K562 (cell line): ENCODE measurements around the gene IMPACT. TPM values are rescaled to one million over a fixed set of nuclear protein-coding genes. Genes with fewer than 3 reads are reported as not detected.

ENCODE experiments used
- ATAC-seq: fragments of 200-7000 bp; cut with Tn5 transposase; 3 replicates; pipeline ENCODE4 v1.9.1; 2020; ENCODE audit warnings: moderate library complexity
- BruUV-seq: library from RNA; stranded (reverse); fragments of 400-500 nt; replicated peaks from 2 replicates; lab custom pipeline; 2021; lab: Mats Ljungman, UMichigan
- CTCF ChIA-PET: fragments of 300-600 bp; formaldehyde crosslinking; extraction: SDS; loops from one replicate; lab custom pipeline; 2021; ENCODE audit warnings: low intra/inter-chr PET ratio; lab: Yijun Ruan, JAX
- POLR2A ChIA-PET: fragments of 300-600, 350-650 bp; sonication (Branson Sonifier 250); formaldehyde crosslinking; extraction: SDS; loops from one replicate; lab custom pipeline; 2021; ENCODE audit warnings: antibody characterized with exemption, inconsistent platforms; lab: Yijun Ruan, JAX
- DNase-seq, 4 experiments: peaks; one replicate each; pipeline versions ENCODE4 v3.0.0 to v3.0.0-alpha.2; 2011 to 2018; ENCODE audit warnings: low spot score in 3 of 4, mixed read lengths in 3 of 4; ENCODE audit errors: extremely low read depth in 1 of 4
- FAIRE-seq: peaks from 2 replicates; lab custom pipeline; 2011; peaks lifted over from hg19 to GRCh38; lab: Jason Lieb, UNC
- H2AFZ ChIP-seq: 2 replicates; pipeline ENCODE4 v1.6.0; 2011; ENCODE audit warnings: low read depth, low read length, control low read depth, inconsistent platforms
- H3K27ac ChIP-seq: fragments of 200-600 bp; 3 replicates; pipeline ENCODE4 v1.8.0; 2011; ENCODE audit warnings: low read depth, mild to moderate bottlenecking, control low read depth, inconsistent platforms, low read length, moderate library complexity, mixed read lengths; ENCODE audit errors: extremely low read depth
- H3K27me3 ChIP-seq, 2 experiments: fragments of 300-600 bp in 1 of 2; 2 replicates in 1 of 2; 3 replicates in 1 of 2; pipeline versions ENCODE4 v1.6.0 to v1.8.0; 2011; ENCODE audit warnings: inconsistent platforms in 2 of 2, low read length in 2 of 2, mild to moderate bottlenecking in 1 of 2, mixed read lengths in 1 of 2, moderate library complexity in 1 of 2; ENCODE audit not compliant: control insufficient read depth in 2 of 2, insufficient read depth in 2 of 2
- H3K36me3 ChIP-seq: fragments of 300-600 bp; 3 replicates; pipeline ENCODE4 v1.8.0; 2011; ENCODE audit warnings: mild to moderate bottlenecking, low read length, inconsistent platforms; ENCODE audit not compliant: control insufficient read depth, insufficient read depth
- H3K4me1 ChIP-seq, 2 experiments: fragments of 200-600 bp in 1 of 2; replicated peaks in 1 of 2; 2 replicates in 1 of 2; 3 replicates in 1 of 2; pipeline versions ENCODE4 v1.5.1 to v1.8.0; 2011; ENCODE audit warnings: inconsistent platforms in 2 of 2, low read length in 2 of 2, mild to moderate bottlenecking in 1 of 2, mixed read lengths in 1 of 2, moderate library complexity in 1 of 2; ENCODE audit not compliant: control insufficient read depth in 2 of 2, insufficient read depth in 2 of 2
- H3K4me2 ChIP-seq: 2 replicates; pipeline ENCODE4 v1.6.1; 2011; ENCODE audit warnings: low read length, control low read depth, inconsistent platforms, mixed read lengths; ENCODE audit not compliant: insufficient read depth
- H3K4me3 ChIP-seq: fragments of 200-600 bp; sonication (generic), shearing (Covaris generic); 2 replicates; pipeline ENCODE4 v1.5.1; 2016; ENCODE audit warnings: control low read depth, inconsistent platforms
- H3K79me2 ChIP-seq: fragments of 200-600 bp; 3 replicates; pipeline ENCODE4 v1.8.0; 2011; ENCODE audit warnings: low read length, inconsistent platforms; ENCODE audit not compliant: control insufficient read depth, insufficient read depth
- H3K9ac ChIP-seq, 2 experiments: 2 replicates each; pipeline versions ENCODE4 v1.6.0 to v1.6.1; 2011; ENCODE audit warnings: low read depth in 2 of 2, low read length in 2 of 2, control low read depth in 1 of 2, inconsistent platforms in 1 of 2, mild to moderate bottlenecking in 1 of 2, mixed read lengths in 1 of 2; ENCODE audit not compliant: insufficient read depth in 1 of 2
- H3K9me1 ChIP-seq: one replicate; pipeline ENCODE4 v1.6.0; 2011; ENCODE audit warnings: inconsistent platforms, mild to moderate bottlenecking, low read length, moderate library complexity; ENCODE audit not compliant: control insufficient read depth, insufficient read depth
- H3K9me3 ChIP-seq: replicated peaks from 2 replicates; pipeline ENCODE4 v1.5.1; 2011; ENCODE audit warnings: low read depth, low read length, inconsistent platforms; ENCODE audit not compliant: control insufficient read depth, insufficient read depth
- H4K20me1 ChIP-seq: replicated peaks from 2 replicates; pipeline ENCODE4 v1.6.1; 2011; ENCODE audit warnings: low read length, inconsistent platforms, mixed read lengths; ENCODE audit not compliant: control insufficient read depth, insufficient read depth
- ATF1 ChIP-seq, 2 experiments: fragments of 450-650 bp in 1 of 2; IDR thresholded peaks; 2 replicates each; pipeline ENCODE4 v1.6.1; 2016; ENCODE audit warnings: missing compliant biosample characterization in 1 of 2, missing genetic modification characterization in 1 of 2
- ILK ChIP-seq: fragments of 450-650 bp; IDR thresholded peaks from 2 replicates; pipeline ENCODE4 v1.6.1; 2016; ENCODE audit warnings: missing genetic modification characterization, low read depth, mild to moderate bottlenecking, missing compliant biosample characterization, moderate library complexity, borderline replicate concordance
- NFIC ChIP-seq: fragments of 450-650 bp; IDR thresholded peaks from 2 replicates; pipeline ENCODE4 v1.6.1; 2017; ENCODE audit warnings: mild to moderate bottlenecking, inconsistent platforms
- NR4A1 ChIP-seq, 2 experiments: fragments of 250-450 bp in 1 of 2; fragments of 450-650 bp in 1 of 2; sonication (Bioruptor Pico) in 1 of 2; IDR thresholded peaks; 2 replicates each; pipeline versions ENCODE4 v1.4.0 to v1.6.1; 2016 to 2020; ENCODE audit warnings: mild to moderate bottlenecking in 2 of 2, missing compliant biosample characterization in 1 of 2, missing genetic modification characterization in 1 of 2, moderate library complexity in 1 of 2
- PCBP2 ChIP-seq: fragments of 200-400 bp; formaldehyde crosslinking; IDR thresholded peaks from 2 replicates; pipeline ENCODE4 v1.6.1; 2018; ENCODE audit warnings: low read length, low read depth, mild to moderate bottlenecking, moderate library complexity; ENCODE audit not compliant: poor library complexity, severe bottlenecking
- TGIF2 ChIP-seq: sonication (generic); formaldehyde crosslinking; IDR thresholded peaks from 2 replicates; pipeline ENCODE4 v1.8.1; 2022; ENCODE audit warnings: mild to moderate bottlenecking, missing genetic modification reagents, moderate library complexity
- ZKSCAN8 ChIP-seq: fragments of 200-800 bp; sonication (Bioruptor generic); IDR thresholded peaks from 2 replicates; pipeline ENCODE4 v1.6.1; 2016; ENCODE audit warnings: missing genetic modification characterization, missing compliant biosample characterization
- WGBS: fragments of 100-300 bp; shearing (Covaris generic); methylation state at CpG from one replicate; pipeline ENCODE4 v1.1.6; 2016; ENCODE audit warnings: low coverage, mixed read lengths; ENCODE audit not compliant: insufficient coverage; ENCODE audit errors: missing lambda C conversion rate; 5-methylcytosine and 5-hydroxymethylcytosine counted together
- in situ Hi-C: fragments of 300-500 bp; cut with MboI; formaldehyde crosslinking; loops from 4 replicates; pipeline ENCODE4 v1.15.0; 2018; ENCODE audit warnings: inconsistent platforms, mixed read lengths
- intact Hi-C: fragments of 100-400 bp; cut with micrococcal nuclease; formaldehyde crosslinking; loops from 2 replicates; pipeline ENCODE4 v1.14.2; 2022
- polyA plus RNA-seq, 8 experiments: library from polyadenylated mRNA; depleted of rRNA in 4 of 8; stranded (reverse) in 5 of 8; unstranded in 3 of 8; fragments of >200 nt; fragmentation: Nextera tagmentation in 2 of 8; fragmentation: Illumina TruSeq in 1 of 8; extraction: Ambion mirVana in 2 of 8; extraction: Trizol in 1 of 8; gene quantifications; 2 replicates each; pipeline versions ENCODE4 v1.2.1 to v1.2.3, GENCODE V29; 2011 to 2014; ENCODE audit warnings: inconsistent platforms in 1 of 8, missing spikeins in 1 of 8
- total RNA-seq, 7 experiments: library from RNA; depleted of rRNA in 6 of 7; stranded (reverse); fragments of >200 nt in 6 of 7; fragmentation: Illumina TruSeq in 2 of 7; extraction: Trizol in 2 of 7; gene quantifications; 2 replicates each; pipeline versions ENCODE4 v1.2.1 to v1.2.3, GENCODE V29; 2011 to 2021; ENCODE audit warnings: low replicate concordance in 1 of 7

Gene IMPACT
- total and polyA plus RNA-seq, 9 of the 15 experiments (the other 6 are each of a cell fraction or from before 2014, with no cell fraction given), result 4.7 to 7.6 (median 5.8) TPM

DNA sequence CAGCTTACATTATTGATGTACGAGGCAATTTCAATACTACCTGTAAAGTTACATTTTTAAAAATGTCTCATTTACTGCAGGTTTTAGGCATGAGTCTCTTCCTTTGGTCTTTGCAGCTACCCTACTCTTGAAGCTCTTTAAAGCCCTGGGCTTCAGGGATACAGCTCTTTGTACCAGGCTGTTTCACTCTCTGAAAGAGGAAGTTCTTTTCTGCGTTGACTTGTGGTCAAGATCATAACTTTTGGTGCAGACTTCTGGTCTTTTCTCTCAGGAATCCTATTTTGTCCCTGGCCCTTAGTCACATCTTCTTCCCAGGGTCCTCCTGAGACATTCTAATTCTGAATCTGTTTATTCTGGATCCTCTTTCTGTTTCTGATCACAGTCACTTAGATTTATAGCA is 17.4 kb downstream of the IMPACT start:
- ATAC-seq (peak; percentile 25; the same call in 1 of the 3 replicates), FAIRE-seq (no peak), DNase-seq (no peak)
- Histone ChIP-seq H3K27me3 (no peaks in the 10 kb centered on the region), H3K36me3 (peaks cover 4% of the 10 kb centered on the region; the same call in 1 of the 3 replicates), H3K79me2 (no peaks in the 10 kb centered on the region), H4K20me1 (no peaks in the 10 kb centered on the region), H3K9me1 (no peaks in the 10 kb centered on the region), H3K4me3 (no peak overlapping the region), H2AFZ (no peak overlapping the region), H3K9ac (no peak overlapping the region), H3K27ac (no peak overlapping the region), H3K4me2 (no peak overlapping the region), H3K9me3 (no peaks in the 10 kb centered on the region), H3K4me1 (no peaks in the 10 kb centered on the region)
- intact Hi-C loops, result no loop called here
- CTCF ChIA-PET, result no interaction called here
- POLR2A ChIA-PET, result interaction anchor here (0.8 kb wide), 1 partner anchor 22 kb away, joined by 4 read pairs; no protein-coding TSS in a partner anchor
- 5% methylated on average over 2 of the region's 2 CpGs for WGBS
- TF ChIP-seq NFIC (no peak), ILK (tag) (no peak), PCBP2 (no peak), ATF1 (CRISPR knock-in tag; IDR thresholded peaks at IDR 0.05) (no peak), ATF1 (tag; IDR thresholded peaks at IDR 0.05) (no peak), ZKSCAN8 (no peak), NR4A1 (CRISPR knock-in tag; IDR thresholded peaks at IDR 0.05) (no peak), NR4A1 (tag; IDR thresholded peaks at IDR 0.05) (no peak), TGIF2 (CRISPR knock-in tag) (no peak)
- no TSS peak for BruUV-seq
- in situ Hi-C loops, result no loop called here
